GM18907 (cell line): ENCODE data around the gene COL26A1.

ENCODE experiments used
- ATAC-seq: cut with Tn5 transposase; IDR thresholded peaks from one replicate; pipeline ENCODE4 v1.9.1; 2021; ENCODE audit warnings: mild to moderate bottlenecking, moderate library complexity; ENCODE audit not compliant: unreplicated experiment

The COL26A1 gene

GRCh38 chr7:101532400-101533102 is 169.9 kb downstream of the COL26A1 start:
- no peak for ATAC-seq

DNA sequence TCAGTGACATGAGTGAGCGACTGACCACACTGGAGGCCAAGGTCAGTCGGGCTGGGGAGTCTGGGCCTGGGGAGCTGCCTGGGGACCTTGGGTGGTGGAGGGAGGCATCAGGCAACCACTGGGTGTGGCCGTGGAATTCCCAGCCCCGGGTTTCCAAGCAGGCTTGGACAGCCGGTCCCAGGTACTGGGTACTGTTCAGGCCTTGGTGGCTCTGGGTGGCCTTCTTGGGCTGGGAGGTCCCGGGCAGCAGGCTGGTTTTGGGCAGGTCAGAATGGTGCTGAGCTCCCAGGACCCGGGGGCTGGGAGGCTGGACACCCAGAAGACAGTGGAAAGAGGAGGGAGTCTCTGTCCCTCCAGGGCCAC is 170.4 kb downstream of the COL26A1 start:
- ATAC-seq: no peak

DNA sequence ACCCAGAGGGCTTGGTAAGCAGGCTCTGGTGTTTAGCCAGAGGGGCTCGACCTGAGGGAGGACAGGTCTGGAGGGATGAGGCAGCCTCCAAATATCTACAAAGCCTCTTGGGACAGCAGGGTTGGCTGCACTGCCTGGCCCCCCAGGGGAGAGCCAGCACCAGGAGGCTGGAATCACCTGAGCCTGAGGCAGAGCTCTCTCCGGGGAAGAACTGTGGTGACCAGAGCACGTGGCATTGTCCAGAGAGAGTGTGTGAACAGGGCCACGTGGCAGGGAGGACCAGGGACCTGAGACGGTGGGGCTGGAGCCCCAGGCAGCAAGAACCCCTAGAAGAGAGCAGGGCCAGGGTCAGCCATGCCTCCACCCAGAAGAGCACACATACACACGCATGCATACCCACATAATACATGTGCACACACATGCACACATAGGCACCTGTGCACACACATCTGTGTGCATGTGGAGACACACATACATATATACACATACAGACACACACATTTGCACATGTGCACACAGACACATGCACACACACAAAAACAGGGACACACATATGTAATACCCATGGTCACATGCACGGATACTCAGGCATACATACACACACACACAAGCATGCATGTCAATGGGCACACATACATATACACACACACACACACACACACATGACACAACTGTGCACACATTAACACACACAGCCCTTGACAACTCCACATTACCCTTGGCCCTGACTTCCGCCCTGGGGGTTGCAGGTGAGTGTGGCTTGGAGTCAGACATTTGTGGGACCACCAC is 171.5 kb downstream of the COL26A1 start:
- ATAC-seq: no peak

GRCh38 chr7:101534873-101535272 is 172.2 kb downstream of the COL26A1 start:
- ATAC-seq: no peak

DNA sequence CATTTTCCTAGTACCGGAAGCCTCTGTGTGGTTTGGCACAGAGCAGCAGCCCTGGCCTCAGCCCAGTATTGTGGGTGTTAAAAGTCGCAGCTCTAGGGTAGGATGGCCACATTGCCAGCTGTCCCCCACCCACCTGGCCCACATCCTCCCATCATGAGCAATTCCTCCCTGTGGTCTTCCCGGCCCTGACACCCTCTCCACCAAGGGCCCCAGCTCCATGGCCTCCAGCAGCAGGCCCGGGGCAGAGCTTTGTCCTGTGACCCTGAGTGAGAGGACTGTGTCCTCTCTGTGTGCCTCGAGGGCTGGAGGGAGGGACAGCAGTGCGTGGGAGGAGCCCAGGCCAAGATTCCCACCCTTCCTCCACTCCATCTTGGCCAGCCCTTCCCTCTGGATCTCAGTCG is 172.7 kb downstream of the COL26A1 start:
- no peak for ATAC-seq

GRCh38 chr7:101536232-101536631 is 173.6 kb downstream of the COL26A1 start:
- ATAC-seq: no peak

GRCh38 chr7:101536668-101537067 is 174.0 kb downstream of the COL26A1 start:
- ATAC-seq: no peak

- ATAC-seq: no peak
These were observed 174.5 kb downstream of the COL26A1 start for GRCh38 chr7:101537205-101537604.

DNA sequence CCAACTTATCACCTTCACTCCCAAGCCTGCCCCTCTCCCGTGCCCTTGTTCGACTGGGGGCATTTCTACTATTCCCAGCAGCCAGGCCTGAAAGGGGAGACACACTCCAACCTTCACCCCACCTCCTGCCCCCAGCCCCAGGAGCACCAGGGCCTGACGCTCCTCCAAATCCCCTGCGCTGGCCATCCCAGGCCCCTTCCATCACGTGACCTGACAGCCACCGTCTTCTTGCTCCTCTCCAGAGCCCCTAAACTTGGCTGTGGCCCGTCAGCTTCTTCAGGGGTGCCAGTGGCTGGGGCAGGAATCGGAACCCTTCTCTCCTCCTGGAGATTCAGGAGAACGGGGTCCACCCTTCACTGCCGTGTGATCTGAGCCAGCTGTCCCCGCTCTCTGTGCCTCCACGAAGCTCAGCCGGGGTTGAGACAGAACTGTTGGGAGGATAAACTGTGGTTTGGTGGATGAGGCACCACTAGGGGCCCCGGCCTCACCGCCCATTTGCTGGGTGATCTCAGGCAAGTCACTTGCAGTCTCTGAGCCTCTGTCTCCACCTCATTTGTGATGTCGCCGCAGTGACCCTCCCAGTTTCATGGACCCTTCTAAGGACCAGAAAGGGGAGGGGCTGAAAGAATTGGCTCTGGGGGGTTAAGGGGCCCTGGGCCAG is 175.4 kb downstream of the COL26A1 start:
- no peak for ATAC-seq

GRCh38 chr7:101538596-101539459 is 176.2 kb downstream of the COL26A1 start:
- ATAC-seq: no peak

DNA sequence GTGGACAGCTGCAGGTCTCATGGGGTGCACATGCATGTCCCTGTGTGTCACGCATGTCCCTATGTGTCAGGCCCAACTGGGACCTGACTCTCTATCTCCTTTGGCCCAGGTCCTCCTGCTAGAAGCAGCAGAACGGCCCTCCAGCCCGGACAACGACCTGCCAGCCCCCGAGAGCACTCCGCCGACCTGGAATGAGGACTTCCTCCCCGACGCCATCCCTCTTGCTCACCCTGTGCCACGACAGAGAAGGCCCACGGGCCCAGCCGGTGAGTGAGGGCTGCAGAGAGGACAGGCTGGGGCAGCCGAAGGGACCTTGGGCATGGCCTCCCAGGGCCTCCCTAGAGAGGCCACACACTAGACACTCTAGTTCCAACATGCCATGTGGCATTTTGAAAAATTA is 177.1 kb downstream of the COL26A1 start:
- ATAC-seq: no peak

GRCh38 chr7:101542527-101543241 is 180.0 kb downstream of the COL26A1 start:
- ATAC-seq: peak; percentile 44

- ATAC-seq: no peak
These were observed 180.6 kb downstream of the COL26A1 start for GRCh38 chr7:101543242-101543766.

GRCh38 chr7:101543846-101544245 is 181.2 kb downstream of the COL26A1 start:
- ATAC-seq: no peak

DNA sequence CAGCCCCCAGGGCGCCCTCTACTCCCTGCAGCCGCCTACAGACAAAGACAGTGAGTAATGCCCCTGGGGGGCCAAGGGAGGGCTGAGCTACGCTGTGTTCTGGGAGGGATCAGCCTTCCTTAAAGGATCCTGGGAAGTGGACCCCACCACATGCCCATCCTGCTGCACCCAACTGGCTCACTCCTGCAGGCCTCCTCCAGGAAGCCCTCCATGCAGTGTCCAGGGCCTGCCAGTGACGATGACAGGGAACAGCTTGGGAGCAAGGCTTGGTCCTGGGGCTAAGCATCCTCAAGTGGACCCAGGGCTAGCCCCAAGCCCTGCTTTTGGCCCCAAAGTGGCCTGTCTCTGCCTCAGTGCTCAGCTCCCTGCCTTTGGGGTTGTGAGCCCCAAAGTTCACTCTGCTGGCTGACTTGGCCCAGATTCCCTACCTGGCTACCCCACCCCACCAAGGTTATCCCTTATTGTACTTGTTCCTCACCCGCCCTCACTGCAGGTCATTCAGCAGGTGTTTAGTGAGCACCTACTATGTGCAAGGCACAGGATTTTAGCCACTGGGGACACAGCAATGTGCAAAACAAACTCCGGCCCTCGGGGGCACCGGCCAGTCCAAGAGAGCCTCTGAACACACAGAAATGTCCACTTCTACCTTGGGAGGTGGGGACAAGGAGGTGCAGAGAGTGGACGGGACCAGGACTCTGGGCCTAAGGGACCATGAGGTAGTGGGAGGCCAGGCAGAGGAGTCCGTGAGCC is 182.9 kb downstream of the COL26A1 start:
- ATAC-seq: no peak

DNA sequence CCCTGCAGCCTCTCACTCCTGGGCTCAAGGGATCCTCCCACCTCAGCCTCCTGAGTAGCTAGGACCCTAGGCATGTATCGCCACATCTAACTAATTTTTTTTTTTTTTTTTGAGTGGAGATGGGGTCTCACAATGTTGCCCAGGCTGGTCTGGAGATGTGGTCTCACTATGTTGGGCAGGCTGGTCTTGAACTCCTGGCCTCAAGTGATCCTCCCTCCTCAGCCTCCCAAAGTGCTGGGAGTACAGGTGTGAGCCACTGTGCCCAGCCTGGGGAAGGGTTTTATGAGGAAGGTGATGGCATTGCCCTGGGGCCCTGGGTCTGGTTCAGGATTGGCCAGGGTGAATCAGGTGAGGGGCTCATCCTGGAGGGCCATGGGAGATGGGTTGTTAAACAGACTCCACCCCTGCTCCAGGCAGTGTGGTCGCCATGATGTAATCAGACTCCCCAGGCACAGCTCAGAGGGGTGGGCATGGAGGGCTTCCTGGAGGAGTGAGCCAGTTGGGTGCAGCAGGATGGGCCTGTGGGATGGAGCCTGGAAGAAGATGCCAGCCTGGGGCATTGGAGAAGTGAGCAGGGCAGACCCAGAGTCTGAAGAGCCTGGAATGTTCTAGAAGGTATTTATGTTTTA is 183.7 kb downstream of the COL26A1 start:
- ATAC-seq: no peak

- ATAC-seq: no peak
These were observed 184.6 kb downstream of the COL26A1 start for GRCh38 chr7:101547022-101547915.
